A549 (cell line): ENCODE results near the gene CEACAM7. TPM values are rescaled to one million over a fixed set of nuclear protein-coding genes. Genes with fewer than 3 reads are reported as not detected.
"Not testable (repeated sequence)": the region's sequence is repeated elsewhere in the genome, so short reads cannot be mapped to it uniquely, and the experiment has no call there.

Experiments
- ATAC-seq, 2 experiments: fragments of 200-7000 bp in 1 of 2; fragments of >200 bp in 1 of 2; cut with Nextera tagmentation in 1 of 2; cut with Tn5 transposase in 1 of 2; 3 replicates each; pipeline versions ENCODE4 v1.8.0 to v1.9.1; 2018 to 2020; ENCODE audit warnings: mild to moderate bottlenecking in 1 of 2, moderate library complexity in 1 of 2
- CTCF ChIA-PET: fragments of 300-600 bp; sonication (Branson Sonifier 250); formaldehyde crosslinking; extraction: SDS; loops from one replicate; lab custom pipeline; 2021; ENCODE audit warnings: antibody characterized with exemption, inconsistent platforms; lab: Yijun Ruan, JAX
- POLR2A ChIA-PET: fragments of 350-600 bp; formaldehyde crosslinking; extraction: SDS; loops from one replicate; lab custom pipeline; 2021; ENCODE audit warnings: antibody characterized with exemption, inconsistent platforms; lab: Yijun Ruan, JAX
- DNase-seq, 2 experiments: peaks; one replicate each; pipeline versions ENCODE4 v3.0.0 to v3.0.0-alpha.2; 2011 to 2016; ENCODE audit warnings: low read depth in 1 of 2, low spot score in 1 of 2
- FAIRE-seq: peaks from 2 replicates; lab custom pipeline; 2011; peaks lifted over from hg19 to GRCh38; lab: Jason Lieb, UNC
- H3K27ac ChIP-seq, 2 experiments: fragments of >200 bp; sonication (Bioruptor Twin); formaldehyde crosslinking; 3 replicates each; pipeline ENCODE4 v1.5.1; 2016 to 2017
- H3K4me1 ChIP-seq: fragments of >200 bp; sonication (Bioruptor Twin); formaldehyde crosslinking; 3 replicates; pipeline ENCODE4 v1.6.1; 2016
- H3K4me2 ChIP-seq: fragments of >200 bp; sonication (Bioruptor Twin); formaldehyde crosslinking; 3 replicates; pipeline ENCODE4 v1.6.1; 2016
- H3K4me3 ChIP-seq: fragments of >200 bp; sonication (Bioruptor Twin); formaldehyde crosslinking; 3 replicates; pipeline ENCODE4 v1.5.1; 2016
- H3K9me3 ChIP-seq: fragments of >200 bp; sonication (Bioruptor Twin); formaldehyde crosslinking; 3 replicates; pipeline ENCODE4 v1.6.1; 2016
- CBX2 ChIP-seq: fragments of 200-600 bp; sonication (generic); IDR thresholded peaks from 2 replicates; pipeline ENCODE4 v1.6.1; 2016; ENCODE audit warnings: low read depth, mild to moderate bottlenecking, borderline replicate concordance
- CHD2 ChIP-seq: fragments of 150-350 bp; IDR thresholded peaks from 2 replicates; pipeline ENCODE4 v1.6.1; 2014; ENCODE audit warnings: low read length; ENCODE audit not compliant: partially characterized antibody
- EHF ChIP-seq: fragments of 250-450 bp; sonication (Bioruptor Pico); IDR thresholded peaks from 2 replicates; pipeline ENCODE4 v1.5.0; 2020; ENCODE audit warnings: mild to moderate bottlenecking
- EHMT2 ChIP-seq: fragments of 200-600 bp; sonication (generic); IDR thresholded peaks from 2 replicates; pipeline ENCODE4 v1.6.1; 2016; ENCODE audit warnings: antibody characterized with exemption, low read depth, mild to moderate bottlenecking, moderate library complexity
- GATA3 ChIP-seq: IDR thresholded peaks from 2 replicates; pipeline ENCODE4 v1.6.1; 2012; ENCODE audit warnings: borderline replicate concordance
- HMGXB4 ChIP-seq: fragments of 250-450 bp; sonication (Bioruptor Pico); IDR thresholded peaks from 2 replicates; pipeline ENCODE4 v1.5.0; 2021; ENCODE audit warnings: mild to moderate bottlenecking, moderate library complexity, borderline replicate concordance
- JUNB ChIP-seq: fragments of >200 bp; sonication (Bioruptor Twin); formaldehyde crosslinking; IDR thresholded peaks from 2 replicates; pipeline ENCODE4 v1.6.1; 2016
- KDM1A ChIP-seq: fragments of 200-600 bp; sonication (generic); IDR thresholded peaks from 2 replicates; pipeline ENCODE4 v1.6.1; 2016; ENCODE audit warnings: low read depth, mild to moderate bottlenecking
- NR3C1 ChIP-seq: fragments of >200 bp; sonication (Bioruptor Twin); formaldehyde crosslinking; IDR thresholded peaks from 3 replicates; pipeline ENCODE4 v1.6.1; 2017
- PHF8 ChIP-seq: fragments of 200-600 bp; sonication (generic); IDR thresholded peaks from 2 replicates; pipeline ENCODE4 v1.6.1; 2016; ENCODE audit warnings: low read depth, mild to moderate bottlenecking, antibody characterized with exemption, moderate library complexity, borderline replicate concordance
- USF2 ChIP-seq: fragments of 450-650 bp; IDR thresholded peaks from 2 replicates; pipeline ENCODE4 v1.6.1; 2014; ENCODE audit warnings: antibody characterized with exemption
- ZC3H11A ChIP-seq: fragments of 450-650 bp; IDR thresholded peaks from 2 replicates; pipeline ENCODE4 v1.6.1; 2014; ENCODE audit warnings: antibody characterized with exemption, mild to moderate bottlenecking
- ZFP36 ChIP-seq: fragments of 450-650 bp; IDR thresholded peaks from 2 replicates; pipeline ENCODE4 v1.6.1; 2014; ENCODE audit warnings: borderline replicate concordance; ENCODE audit not compliant: partially characterized antibody
- ZNF302 ChIP-seq: fragments of 250-450 bp; sonication (Bioruptor Pico); IDR thresholded peaks from 2 replicates; pipeline ENCODE4 v1.9.0; 2021; ENCODE audit warnings: inconsistent platforms, mild to moderate bottlenecking, moderate library complexity
- WGBS: methylation state at CpG from one replicate; pipeline ENCODE4 v1.1.6; 2017; ENCODE audit errors: missing lambda C conversion rate; 5-methylcytosine and 5-hydroxymethylcytosine counted together
- polyA plus RNA-seq, 4 experiments: library from polyadenylated mRNA; depleted of rRNA in 3 of 4; stranded (reverse); fragments of >200 nt; fragmentation: RNase III in 1 of 4; extraction: RNeasy Plus Mini Kit Qiagen cat#74134 plus additional on column Dnase treatment in 1 of 4; gene quantifications; 2 replicates in 3 of 4; 3 replicates in 1 of 4; pipeline ENCODE4 v1.2.3, GENCODE V29; 2011 to 2017
- TF ChIP-seq, protein P1 (sequence below): IDR thresholded peaks from 2 replicates; pipeline ENCODE4 v1.6.1; 2012; ENCODE audit warnings: low read depth, borderline replicate concordance
- TF ChIP-seq, protein P2 (sequence below): fragments of 200-600 bp; sonication (generic); IDR thresholded peaks from 2 replicates; pipeline ENCODE4 v1.6.1; 2016; ENCODE audit warnings: antibody characterized with exemption, mild to moderate bottlenecking, moderate library complexity
- TF ChIP-seq, protein P3 (sequence below): IDR thresholded peaks from 2 replicates; pipeline ENCODE4 v1.6.1; 2012

The CEACAM7 gene
- polyA plus RNA-seq, 2 of the 4 experiments (the other 2 are of a cell fraction), result 0.05 TPM; not detected in 1

- CTCF ChIA-PET, result interaction anchor here (0.9 to 15.7 kb wide), 14 partner anchors 8 to 126 kb away, joined by 3 to 358 read pairs (median 6); partner anchors contain the start of gene CEACAM7
- WGBS, result 48% methylated on average over 8 of the region's 8 CpGs
- H3K27ac ChIP-seq, result no peak overlapping the region
- H3K4me2 ChIP-seq, result no peak overlapping the region
- TF ChIP-seq CBX2, result no peak
- TF ChIP-seq KDM1A, result no peak
- no peak for TF ChIP-seq EHMT2
- no peak for TF ChIP-seq PHF8
- no peak for TF ChIP-seq HMGXB4
- no peak for TF ChIP-seq ZC3H11A
- TF ChIP-seq, protein P1, sequence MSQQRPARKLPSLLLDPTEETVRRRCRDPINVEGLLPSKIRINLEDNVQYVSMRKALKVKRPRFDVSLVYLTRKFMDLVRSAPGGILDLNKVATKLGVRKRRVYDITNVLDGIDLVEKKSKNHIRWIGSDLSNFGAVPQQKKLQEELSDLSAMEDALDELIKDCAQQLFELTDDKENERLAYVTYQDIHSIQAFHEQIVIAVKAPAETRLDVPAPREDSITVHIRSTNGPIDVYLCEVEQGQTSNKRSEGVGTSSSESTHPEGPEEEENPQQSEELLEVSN, result no peak
- TF ChIP-seq ZFP36, result no peak
- TF ChIP-seq ZNF302 (CRISPR knock-in tag), result no peak
- no peak for TF ChIP-seq NR3C1
- TF ChIP-seq, protein P2, sequence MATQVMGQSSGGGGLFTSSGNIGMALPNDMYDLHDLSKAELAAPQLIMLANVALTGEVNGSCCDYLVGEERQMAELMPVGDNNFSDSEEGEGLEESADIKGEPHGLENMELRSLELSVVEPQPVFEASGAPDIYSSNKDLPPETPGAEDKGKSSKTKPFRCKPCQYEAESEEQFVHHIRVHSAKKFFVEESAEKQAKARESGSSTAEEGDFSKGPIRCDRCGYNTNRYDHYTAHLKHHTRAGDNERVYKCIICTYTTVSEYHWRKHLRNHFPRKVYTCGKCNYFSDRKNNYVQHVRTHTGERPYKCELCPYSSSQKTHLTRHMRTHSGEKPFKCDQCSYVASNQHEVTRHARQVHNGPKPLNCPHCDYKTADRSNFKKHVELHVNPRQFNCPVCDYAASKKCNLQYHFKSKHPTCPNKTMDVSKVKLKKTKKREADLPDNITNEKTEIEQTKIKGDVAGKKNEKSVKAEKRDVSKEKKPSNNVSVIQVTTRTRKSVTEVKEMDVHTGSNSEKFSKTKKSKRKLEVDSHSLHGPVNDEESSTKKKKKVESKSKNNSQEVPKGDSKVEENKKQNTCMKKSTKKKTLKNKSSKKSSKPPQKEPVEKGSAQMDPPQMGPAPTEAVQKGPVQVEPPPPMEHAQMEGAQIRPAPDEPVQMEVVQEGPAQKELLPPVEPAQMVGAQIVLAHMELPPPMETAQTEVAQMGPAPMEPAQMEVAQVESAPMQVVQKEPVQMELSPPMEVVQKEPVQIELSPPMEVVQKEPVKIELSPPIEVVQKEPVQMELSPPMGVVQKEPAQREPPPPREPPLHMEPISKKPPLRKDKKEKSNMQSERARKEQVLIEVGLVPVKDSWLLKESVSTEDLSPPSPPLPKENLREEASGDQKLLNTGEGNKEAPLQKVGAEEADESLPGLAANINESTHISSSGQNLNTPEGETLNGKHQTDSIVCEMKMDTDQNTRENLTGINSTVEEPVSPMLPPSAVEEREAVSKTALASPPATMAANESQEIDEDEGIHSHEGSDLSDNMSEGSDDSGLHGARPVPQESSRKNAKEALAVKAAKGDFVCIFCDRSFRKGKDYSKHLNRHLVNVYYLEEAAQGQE, result no peak
- TF ChIP-seq EHF (CRISPR knock-in tag), result no peak
- TF ChIP-seq, protein P3, sequence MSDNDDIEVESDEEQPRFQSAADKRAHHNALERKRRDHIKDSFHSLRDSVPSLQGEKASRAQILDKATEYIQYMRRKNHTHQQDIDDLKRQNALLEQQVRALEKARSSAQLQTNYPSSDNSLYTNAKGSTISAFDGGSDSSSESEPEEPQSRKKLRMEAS, result no peak
- no peak for TF ChIP-seq JUNB
- no peak for TF ChIP-seq CHD2
- no peak for TF ChIP-seq GATA3
- TF ChIP-seq USF2, result no peak
- H3K4me3 ChIP-seq, result no peak overlapping the region
- H3K9me3 ChIP-seq, result no peaks in the 10 kb centered on the region
- DNase-seq (no peak), ATAC-seq (no peak), FAIRE-seq (peak; percentile 88)
- POLR2A ChIA-PET, result no interaction called here
- peaks cover 3% of the 10 kb centered on the region; the same call in 2 of the 3 replicates for H3K4me1 ChIP-seq
Measured at GRCh38 chr19:41709951-41710645, 22.0 kb upstream of the CEACAM7 start.

DNA sequence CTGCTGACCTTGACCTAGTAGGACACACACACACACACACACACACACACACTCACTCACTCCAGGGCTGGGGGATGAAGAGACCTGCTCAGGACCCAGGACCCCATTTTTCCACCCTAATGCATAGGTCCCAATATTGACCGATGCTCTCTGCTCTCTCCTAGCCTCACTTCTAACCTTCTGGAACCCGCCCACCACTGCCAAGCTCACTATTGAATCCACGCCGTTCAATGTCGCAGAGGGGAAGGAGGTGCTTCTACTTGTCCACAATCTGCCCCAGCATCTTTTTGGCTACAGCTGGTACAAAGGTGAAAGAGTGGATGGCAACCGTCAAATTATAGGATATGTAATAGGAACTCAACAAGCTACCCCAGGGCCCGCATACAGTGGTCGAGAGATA is 21.4 kb upstream of the CEACAM7 start:
- CTCF ChIA-PET, result interaction anchor here (1.0 to 15.7 kb wide), 8 partner anchors 8 to 72 kb away, joined by 6 to 358 read pairs (median 60); partner anchors contain the start of gene CEACAM7
- WGBS, result 70% methylated on average over 8 of the region's 8 CpGs
- H3K4me3 ChIP-seq, ATAC-seq, H3K9me3 ChIP-seq, POLR2A ChIA-PET, H3K4me1 ChIP-seq, H3K4me2 ChIP-seq, H3K27ac ChIP-seq, DNase-seq: not testable (repeated sequence)
- peak; percentile 32 for FAIRE-seq
